Measurements from ENCODE around the gene RNF146. TPM values are rescaled to one million over a fixed set of nuclear protein-coding genes. Genes with fewer than 3 reads are reported as not detected.

Gene RNF146
- total RNA-seq, 4 donors from 2014 or later: 67.8 to 118 (median 98.1) TPM

DNA sequence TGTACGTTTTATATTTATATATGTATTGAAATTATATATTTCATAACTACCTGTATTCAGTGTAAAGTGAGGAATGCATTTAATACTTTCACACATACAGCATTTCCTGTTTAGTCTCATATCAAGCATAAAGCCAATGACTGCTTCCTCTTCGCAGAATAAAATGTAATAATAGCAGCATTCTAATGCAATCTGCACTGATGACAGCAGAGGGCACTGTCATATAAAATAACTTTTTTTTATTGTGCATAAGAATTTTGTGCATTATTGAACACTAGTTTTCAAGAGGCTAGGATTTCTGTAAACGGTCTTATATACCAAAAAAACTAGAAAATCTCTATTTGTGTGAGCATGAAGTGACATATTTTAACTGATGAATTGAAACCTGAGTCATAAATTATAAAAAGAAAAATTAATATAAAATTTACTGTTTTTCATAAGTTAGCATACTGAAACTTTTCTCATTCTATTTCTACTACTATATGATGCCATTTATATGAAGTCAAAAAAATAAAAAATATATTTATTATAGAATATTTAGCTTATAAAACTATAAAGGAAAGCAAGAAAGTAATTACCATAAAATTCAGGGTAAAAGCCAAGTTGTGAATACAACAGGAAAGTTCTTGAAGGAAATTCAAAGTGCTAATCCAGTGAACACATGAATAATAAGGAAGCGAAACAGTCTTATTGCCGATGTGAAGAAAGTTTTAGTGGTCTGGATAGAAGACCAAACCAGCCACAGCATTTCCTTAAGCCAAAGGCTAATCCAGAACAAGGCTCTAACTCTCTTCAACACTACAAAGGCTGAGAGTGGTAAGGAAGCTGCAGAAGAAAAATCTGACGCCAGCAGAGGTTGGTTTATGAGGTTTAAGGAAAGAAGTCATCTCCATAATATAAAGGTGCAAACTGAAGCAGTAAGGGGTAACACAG is 36.3 kb downstream of the RNF146 start:
- no peak for TF ChIP-seq CTCF (IDR thresholded peaks at IDR 0.05; ENCODE audit: low read depth)

- TF ChIP-seq CTCF (IDR thresholded peaks at IDR 0.05; ENCODE audit: low read depth): no peak
Measured at GRCh38 chr6:127303917-127304316, 37.3 kb downstream of the RNF146 start.

DNA sequence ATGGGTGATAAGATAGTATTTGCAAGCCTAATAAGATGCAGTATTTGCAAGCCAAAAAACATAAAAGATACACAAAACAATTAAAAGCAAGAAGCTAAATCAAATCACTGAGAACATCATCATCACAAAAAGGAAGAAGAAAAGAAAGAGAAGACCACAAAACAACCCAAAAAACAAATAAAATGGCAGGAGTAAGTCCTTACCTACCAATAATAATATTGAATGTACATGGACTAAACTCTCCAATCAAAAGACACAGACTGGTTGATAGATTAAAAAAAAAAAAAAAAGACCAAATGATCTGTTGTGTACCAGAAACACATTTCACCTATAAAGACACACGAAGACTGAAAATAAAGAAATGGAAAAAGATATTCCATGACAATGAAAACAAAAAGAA is 39.1 kb downstream of the RNF146 start:
- TF ChIP-seq CTCF (IDR thresholded peaks at IDR 0.05; ENCODE audit: low read depth): no peak

GRCh38 chr6:127317388-127318128 is 50.9 kb downstream of the RNF146 start:
- no peak for TF ChIP-seq CTCF (IDR thresholded peaks at IDR 0.05; ENCODE audit: low read depth)

GRCh38 chr6:127319686-127320085 is 53.0 kb downstream of the RNF146 start:
- no peak for TF ChIP-seq CTCF (IDR thresholded peaks at IDR 0.05; ENCODE audit: low read depth)

DNA sequence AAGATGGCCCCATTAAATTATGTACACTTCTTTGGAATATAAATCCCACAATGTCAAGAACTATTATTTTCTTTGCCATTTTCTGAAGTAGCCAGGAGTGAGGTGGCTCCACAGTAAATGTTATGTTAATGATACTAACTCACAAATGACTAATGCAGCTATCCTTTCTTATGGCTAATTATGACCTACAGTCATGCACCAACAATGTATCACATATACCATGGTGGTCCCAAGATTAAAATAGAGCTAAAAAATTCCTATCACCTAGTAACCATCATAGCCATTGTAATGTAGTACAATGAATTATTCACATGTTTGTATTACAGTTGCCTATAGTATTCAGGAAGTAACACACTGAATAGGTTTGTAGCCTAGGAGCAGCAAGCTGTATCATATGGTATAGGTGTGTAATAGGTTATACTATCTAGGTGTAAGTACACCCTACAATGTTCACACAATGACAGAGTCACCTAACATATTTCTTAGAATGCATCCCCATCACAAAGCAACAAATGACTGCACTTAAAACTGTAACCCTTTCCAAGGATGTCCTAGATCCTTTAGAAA is 61.5 kb downstream of the RNF146 start:
- no peak for TF ChIP-seq CTCF (IDR thresholded peaks at IDR 0.05; ENCODE audit: low read depth)
